OCI-LY7 (cell line): ENCODE results near the gene ARID5B.

Experiments used
- EZH2phosphoT487 ChIP-seq: fragments of 200-600 bp; sonication (generic); IDR thresholded peaks from 2 replicates; pipeline ENCODE4 v1.6.1; 2018; ENCODE audit warnings: low read depth, borderline replicate concordance, mild to moderate bottlenecking, mixed run types, antibody characterized with exemption, low read length, moderate library complexity, mixed read lengths
- TF ChIP-seq, protein P1 (sequence below): fragments of 200-600 bp; sonication (generic); conservative IDR thresholded peaks from 2 replicates; pipeline ENCODE4 v1.5.1; 2014; ENCODE audit warnings: mild to moderate bottlenecking, antibody characterized with exemption, low read length, moderate library complexity, mixed read lengths

DNA sequence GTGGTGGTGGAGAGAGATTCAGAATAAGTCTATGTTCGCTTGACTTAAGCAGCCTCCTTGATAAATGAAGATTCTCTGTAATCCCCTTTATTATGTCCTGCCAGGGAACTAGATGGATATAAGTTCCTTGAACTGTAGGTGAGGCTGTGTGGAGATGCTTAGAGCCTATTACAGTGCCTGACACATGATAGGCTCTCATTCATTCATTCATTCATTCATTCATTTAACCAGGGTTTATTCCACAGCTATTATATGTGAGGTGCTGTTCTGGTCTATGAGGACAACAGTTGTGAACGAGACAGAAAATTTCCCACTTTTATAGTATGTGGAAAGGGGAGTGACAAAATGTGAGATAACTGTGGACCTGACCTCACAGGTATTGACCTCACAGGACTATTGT lies 105.6 kb downstream of the ARID5B start:
- TF ChIP-seq, protein P1, sequence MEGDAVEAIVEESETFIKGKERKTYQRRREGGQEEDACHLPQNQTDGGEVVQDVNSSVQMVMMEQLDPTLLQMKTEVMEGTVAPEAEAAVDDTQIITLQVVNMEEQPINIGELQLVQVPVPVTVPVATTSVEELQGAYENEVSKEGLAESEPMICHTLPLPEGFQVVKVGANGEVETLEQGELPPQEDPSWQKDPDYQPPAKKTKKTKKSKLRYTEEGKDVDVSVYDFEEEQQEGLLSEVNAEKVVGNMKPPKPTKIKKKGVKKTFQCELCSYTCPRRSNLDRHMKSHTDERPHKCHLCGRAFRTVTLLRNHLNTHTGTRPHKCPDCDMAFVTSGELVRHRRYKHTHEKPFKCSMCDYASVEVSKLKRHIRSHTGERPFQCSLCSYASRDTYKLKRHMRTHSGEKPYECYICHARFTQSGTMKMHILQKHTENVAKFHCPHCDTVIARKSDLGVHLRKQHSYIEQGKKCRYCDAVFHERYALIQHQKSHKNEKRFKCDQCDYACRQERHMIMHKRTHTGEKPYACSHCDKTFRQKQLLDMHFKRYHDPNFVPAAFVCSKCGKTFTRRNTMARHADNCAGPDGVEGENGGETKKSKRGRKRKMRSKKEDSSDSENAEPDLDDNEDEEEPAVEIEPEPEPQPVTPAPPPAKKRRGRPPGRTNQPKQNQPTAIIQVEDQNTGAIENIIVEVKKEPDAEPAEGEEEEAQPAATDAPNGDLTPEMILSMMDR: no peak
- no peak for TF ChIP-seq EZH2phosphoT487
